Panc1 (cell line): ENCODE data around the gene UBE2M. TPM values are rescaled to one million over a fixed set of nuclear protein-coding genes. Genes with fewer than 3 reads are reported as not detected.

ENCODE experiments used
- ATAC-seq: fragments of 200-7000 bp; cut with Tn5 transposase; 2 replicates; pipeline ENCODE4 v1.9.1; 2020; ENCODE audit warnings: mild to moderate bottlenecking, moderate library complexity
- BruUV-seq: library from RNA; stranded (reverse); fragments of 400-500 nt; replicated peaks from 2 replicates; lab custom pipeline; 2021; lab: Mats Ljungman, UMichigan
- CTCF ChIA-PET: fragments of 300-600 bp; sonication (Branson Sonifier 250); formaldehyde crosslinking; loops from one replicate; lab custom pipeline; 2022; ENCODE audit warnings: antibody characterized with exemption; lab: Charles Lee
- POLR2A ChIA-PET: fragments of 300-600 bp; sonication (Branson Sonifier 250); formaldehyde crosslinking; loops from one replicate; lab custom pipeline; 2022; ENCODE audit warnings: antibody characterized with exemption; lab: Charles Lee
- DNase-seq: peaks from one replicate; pipeline ENCODE4 v3.0.0-alpha.2; 2010; ENCODE audit warnings: low read depth, low spot score
- H3K27ac ChIP-seq: 2 replicates; pipeline ENCODE4 v1.5.1; 2011; ENCODE audit warnings: mild to moderate bottlenecking, low read length, inconsistent platforms
- H3K27me3 ChIP-seq: fragments of 200-500 bp; sonication (Bioruptor generic); 2 replicates; pipeline ENCODE4 v1.6.0; 2014; ENCODE audit warnings: low read length, inconsistent platforms; ENCODE audit not compliant: control insufficient read depth, insufficient read depth
- H3K36me3 ChIP-seq: fragments of 200-500 bp; sonication (Bioruptor generic); 2 replicates; pipeline ENCODE4 v1.5.1; 2014; ENCODE audit warnings: inconsistent platforms, mild to moderate bottlenecking, low read length, moderate library complexity; ENCODE audit not compliant: control insufficient read depth, insufficient read depth
- H3K4me1 ChIP-seq: 2 replicates; pipeline ENCODE4 v1.5.1; 2011; ENCODE audit warnings: inconsistent platforms, mild to moderate bottlenecking, low read length, moderate library complexity; ENCODE audit not compliant: control insufficient read depth, insufficient read depth
- H3K4me3 ChIP-seq, 2 experiments: 2 replicates each; pipeline ENCODE4 v1.5.1; 2011 to 2012; ENCODE audit warnings: low read depth in 2 of 2, low read length in 2 of 2, mild to moderate bottlenecking in 2 of 2, inconsistent platforms in 1 of 2, moderate library complexity in 1 of 2
- H3K9me3 ChIP-seq: fragments of 200-500 bp; sonication (Bioruptor generic); 2 replicates; pipeline ENCODE4 v1.5.1; 2014; ENCODE audit warnings: low read depth, mild to moderate bottlenecking, inconsistent platforms, low read length, moderate library complexity; ENCODE audit not compliant: control insufficient read depth, insufficient read depth
- POLR2AphosphoS5 ChIP-seq: IDR thresholded peaks from 2 replicates; pipeline ENCODE4 v1.6.1; 2012; ENCODE audit warnings: mild to moderate bottlenecking, low read depth, low read length, moderate library complexity
- REST ChIP-seq, 2 experiments: IDR thresholded peaks; 2 replicates each; pipeline ENCODE4 v1.6.1; 2011 to 2012; ENCODE audit warnings: low read depth in 2 of 2, control low read depth in 1 of 2, low read length in 1 of 2, mild to moderate bottlenecking in 1 of 2, moderate library complexity in 1 of 2; ENCODE audit not compliant: insufficient read depth in 1 of 2
- SIN3A ChIP-seq: IDR thresholded peaks from 2 replicates; pipeline ENCODE4 v1.6.1; 2012; ENCODE audit warnings: low read depth, mild to moderate bottlenecking, low read length, moderate library complexity, borderline replicate concordance; ENCODE audit not compliant: insufficient read depth
- TCF7L2 ChIP-seq: IDR thresholded peaks from 2 replicates; pipeline ENCODE4 v1.6.1; 2011; ENCODE audit warnings: mild to moderate bottlenecking, low read depth, low read length, inconsistent platforms
- in situ Hi-C: cut with HindIII; loops from 2 replicates; pipeline ENCODE4 v1.10.0; 2016; ENCODE audit warnings: low sequenced_read_pairs, low pct_unique_long_range_greater_than_20kb
- intact Hi-C: fragments of 100-400 bp; cut with micrococcal nuclease; formaldehyde crosslinking; loops from one replicate; pipeline ENCODE4 v1.10.0; 2022; ENCODE audit not compliant: unreplicated experiment
- total RNA-seq: library from RNA; stranded (reverse); gene quantifications from one replicate; pipeline ENCODE4 v1.2.1, GENCODE V29; 2021; ENCODE audit not compliant: unreplicated experiment
- TF ChIP-seq, protein P1 (sequence below): fragments of 450-650 bp; IDR thresholded peaks from 2 replicates; pipeline ENCODE4 v1.5.1; 2017; ENCODE audit warnings: mild to moderate bottlenecking

Gene UBE2M
- total RNA-seq, 1 experiment from 2014 or later: 189 TPM

DNA sequence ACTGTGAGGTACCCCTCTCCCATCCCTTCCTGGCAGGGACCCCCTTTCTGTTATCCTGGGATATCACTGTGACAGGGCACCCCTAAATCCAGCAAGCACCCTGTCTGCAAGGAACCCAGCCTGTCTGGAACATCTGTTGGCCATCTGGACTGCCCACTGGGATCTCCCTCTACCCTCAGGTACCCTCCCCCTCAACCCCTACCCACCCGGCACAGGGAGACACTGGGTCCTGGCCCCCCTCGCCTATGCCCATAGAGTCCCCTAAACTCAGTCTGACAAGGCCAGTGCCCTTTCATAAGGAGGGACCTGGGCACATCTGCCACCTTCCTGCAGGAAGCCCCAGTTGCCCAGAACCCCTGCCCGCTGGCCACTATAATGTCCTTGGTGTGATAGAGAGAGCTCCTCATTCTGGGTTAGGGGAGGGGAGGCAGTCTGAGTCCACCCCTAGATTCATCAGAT lies 43.8 kb downstream of the UBE2M start:
- POLR2A ChIA-PET: interaction anchor here (1.0 kb wide), 1 partner anchor 29 kb away, joined by 4 read pairs; the partner anchor contains the start of gene TRIM28

GRCh38 chr19:58513694-58514563 lies 44.5 kb downstream of the UBE2M start:
- H3K4me1 ChIP-seq: peaks cover 26% of the 10 kb centered on the region
- H3K9me3 ChIP-seq: no peaks in the 10 kb centered on the region
- in situ Hi-C loops: no loop called here
- POLR2A ChIA-PET: interaction anchor here (0.6 to 1.0 kb wide), 3 partner anchors 18 to 39 kb away, joined by 3 to 4 read pairs (median 3); partner anchors contain the start of gene TRIM28
- DNase-seq (peak; percentile 70), ATAC-seq (peak; percentile 87)
- TF ChIP-seq TCF7L2 (no peak), SIN3A (peak; percentile 57; the same call in 1 of the 2 replicates), POLR2AphosphoS5 (peak; percentile 93)
- TF ChIP-seq, protein P1, sequence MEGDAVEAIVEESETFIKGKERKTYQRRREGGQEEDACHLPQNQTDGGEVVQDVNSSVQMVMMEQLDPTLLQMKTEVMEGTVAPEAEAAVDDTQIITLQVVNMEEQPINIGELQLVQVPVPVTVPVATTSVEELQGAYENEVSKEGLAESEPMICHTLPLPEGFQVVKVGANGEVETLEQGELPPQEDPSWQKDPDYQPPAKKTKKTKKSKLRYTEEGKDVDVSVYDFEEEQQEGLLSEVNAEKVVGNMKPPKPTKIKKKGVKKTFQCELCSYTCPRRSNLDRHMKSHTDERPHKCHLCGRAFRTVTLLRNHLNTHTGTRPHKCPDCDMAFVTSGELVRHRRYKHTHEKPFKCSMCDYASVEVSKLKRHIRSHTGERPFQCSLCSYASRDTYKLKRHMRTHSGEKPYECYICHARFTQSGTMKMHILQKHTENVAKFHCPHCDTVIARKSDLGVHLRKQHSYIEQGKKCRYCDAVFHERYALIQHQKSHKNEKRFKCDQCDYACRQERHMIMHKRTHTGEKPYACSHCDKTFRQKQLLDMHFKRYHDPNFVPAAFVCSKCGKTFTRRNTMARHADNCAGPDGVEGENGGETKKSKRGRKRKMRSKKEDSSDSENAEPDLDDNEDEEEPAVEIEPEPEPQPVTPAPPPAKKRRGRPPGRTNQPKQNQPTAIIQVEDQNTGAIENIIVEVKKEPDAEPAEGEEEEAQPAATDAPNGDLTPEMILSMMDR: peak; percentile 100
- H3K27ac ChIP-seq: peak overlapping the region; percentile 93
- no TSS peak for BruUV-seq
- CTCF ChIA-PET: interaction anchor here (0.5 to 0.7 kb wide), 4 partner anchors 9 to 692 kb away, joined by 5 to 7 read pairs (median 6); no protein-coding TSS in a partner anchor
- H3K4me3 ChIP-seq: peak overlapping the region; percentile 38 to 70
- no peaks in the 10 kb centered on the region for H3K27me3 ChIP-seq
- peaks cover 3% of the 10 kb centered on the region; the same call in 1 of the 2 replicates for H3K36me3 ChIP-seq
- intact Hi-C loops: no loop called here

More for the DNA sequence above, 43.8 kb downstream of the UBE2M start:
- peaks cover 26% of the 10 kb centered on the region for H3K4me1 ChIP-seq
- peak overlapping the region; percentile 93 for H3K27ac ChIP-seq
- in situ Hi-C loops: no loop called here
- H3K4me3 ChIP-seq: peak overlapping the region; percentile 38 to 70
- BruUV-seq: no TSS peak
- H3K27me3 ChIP-seq: no peaks in the 10 kb centered on the region
- TF ChIP-seq SIN3A: no peak
- TF ChIP-seq, protein P1: no peak
- no peak for TF ChIP-seq TCF7L2
- no peak for TF ChIP-seq POLR2AphosphoS5
- TF ChIP-seq REST (IDR thresholded peaks at IDR 0.05; ENCODE audit: insufficient read depth in 1 of 2, low read depth in 2 of 2, low read length in 1 of 2): no peak
- DNase-seq (no peak), ATAC-seq (no peak)
- no peaks in the 10 kb centered on the region for H3K9me3 ChIP-seq
- peaks cover 3% of the 10 kb centered on the region; the same call in 1 of the 2 replicates for H3K36me3 ChIP-seq
- CTCF ChIA-PET: interaction anchor here (0.6 to 0.7 kb wide), 2 partner anchors 10 to 39 kb away, joined by 5 to 7 read pairs; no protein-coding TSS in a partner anchor
- intact Hi-C loops: no loop called here
